Hepatic stellate cell (primary cell): Measurements from ENCODE around the gene GALT.

Experiments used
- DNase-seq: peaks from one replicate; pipeline ENCODE4 v3.0.0; 2011; ENCODE audit warnings: low spot score

GALT gene

DNA sequence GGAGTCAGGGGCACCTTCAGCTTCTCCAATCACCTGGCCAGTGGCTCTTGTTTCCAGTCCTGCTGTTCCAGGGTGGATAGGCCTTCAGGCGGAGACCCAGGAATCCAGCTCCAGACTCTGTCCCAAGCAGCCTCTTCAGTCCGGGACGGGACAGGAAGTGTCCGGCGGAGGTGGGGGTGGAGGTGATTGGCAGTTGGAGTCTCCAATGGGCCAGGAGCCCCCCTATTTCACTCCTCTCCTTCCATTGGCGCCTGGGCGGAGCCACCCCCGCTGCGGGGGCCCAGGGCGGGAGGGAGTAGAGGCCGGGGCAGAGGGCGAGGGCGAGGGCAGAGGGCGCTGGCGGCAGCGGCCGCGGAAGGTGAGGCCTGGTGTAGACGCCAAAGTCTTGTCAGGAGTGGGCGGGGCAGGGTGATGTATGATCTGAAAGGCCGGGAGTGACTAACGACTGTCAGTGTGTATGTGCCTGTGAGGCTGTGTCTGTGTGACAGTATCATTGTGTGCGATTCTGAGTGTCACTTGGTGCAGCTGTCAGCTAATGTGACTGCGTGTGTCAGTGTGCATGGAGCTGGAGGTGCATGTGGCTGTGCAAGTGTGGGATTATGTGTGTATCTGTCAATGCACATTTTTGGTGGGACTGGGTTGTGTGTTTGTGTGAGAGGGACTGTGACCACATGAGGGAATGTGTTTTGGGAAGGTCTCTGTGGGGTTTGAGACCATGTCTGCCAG lies 5.6 kb downstream of the GALT start, which contains the start of gene IL11RA:
Gene IL11RA, plus strand, starts transcription at position 310 of the 726 bp plus-strand sequence. CDS start 3,033 bp downstream, outside the sequence.
- peak; percentile 98 for DNase-seq

- no peak for DNase-seq
Observed at GRCh38 chr9:34652602-34653000, 6.1 kb downstream of the GALT start.

DNA sequence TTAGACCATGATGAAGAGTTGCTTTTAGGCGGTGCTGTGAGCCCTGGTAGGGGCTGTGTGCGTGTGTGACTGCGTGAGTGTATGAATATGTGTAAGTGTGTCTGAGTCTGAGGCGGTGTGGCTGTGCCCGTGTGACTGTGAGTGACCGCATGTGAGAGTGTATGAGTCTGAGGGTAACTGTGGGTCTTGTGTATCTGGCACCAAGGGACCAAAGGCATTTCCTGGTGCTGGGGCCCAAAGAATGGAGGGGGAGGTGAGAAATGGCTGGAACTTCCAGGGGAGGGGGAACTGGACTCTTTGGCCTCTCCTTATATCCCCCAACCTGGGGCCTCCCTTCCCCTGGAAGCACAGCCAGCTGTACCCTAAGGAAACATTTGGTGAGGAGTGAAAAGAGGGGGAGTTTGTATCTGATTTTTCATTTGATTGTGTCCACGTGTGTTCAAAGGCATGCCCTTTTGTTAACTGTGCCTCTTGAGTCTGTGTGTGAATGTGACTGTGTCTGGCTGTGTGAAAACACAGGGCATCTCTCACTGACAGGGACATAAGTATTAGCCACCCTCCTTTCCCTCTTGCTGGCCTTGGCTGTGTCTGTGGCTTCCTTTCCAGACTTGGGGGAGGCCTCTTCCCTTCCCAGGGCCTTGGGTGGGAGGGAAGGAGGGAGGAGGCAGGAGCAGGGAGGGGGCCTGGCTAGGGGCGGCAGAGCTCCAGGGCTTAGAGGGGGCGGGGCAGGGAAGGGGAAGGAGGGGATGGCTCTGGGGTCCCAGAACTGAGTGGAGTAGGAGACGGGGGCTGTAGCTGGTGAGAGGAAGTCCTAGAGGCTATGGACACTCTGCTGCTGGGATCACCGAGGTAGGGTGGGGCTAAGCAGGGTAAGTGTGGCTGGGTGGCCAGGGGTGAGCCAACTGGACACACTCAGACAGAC lies 6.9 kb downstream of the GALT start:
- no peak for DNase-seq

- DNase-seq: no peak
Observed at GRCh38 chr9:34654323-34655051, 8.0 kb downstream of the GALT start.

- DNase-seq: no peak
Observed at GRCh38 chr9:34655394-34655793, 8.9 kb downstream of the GALT start.

- no peak for DNase-seq
Observed at GRCh38 chr9:34656992-34657391, 10.5 kb downstream of the GALT start.

DNA sequence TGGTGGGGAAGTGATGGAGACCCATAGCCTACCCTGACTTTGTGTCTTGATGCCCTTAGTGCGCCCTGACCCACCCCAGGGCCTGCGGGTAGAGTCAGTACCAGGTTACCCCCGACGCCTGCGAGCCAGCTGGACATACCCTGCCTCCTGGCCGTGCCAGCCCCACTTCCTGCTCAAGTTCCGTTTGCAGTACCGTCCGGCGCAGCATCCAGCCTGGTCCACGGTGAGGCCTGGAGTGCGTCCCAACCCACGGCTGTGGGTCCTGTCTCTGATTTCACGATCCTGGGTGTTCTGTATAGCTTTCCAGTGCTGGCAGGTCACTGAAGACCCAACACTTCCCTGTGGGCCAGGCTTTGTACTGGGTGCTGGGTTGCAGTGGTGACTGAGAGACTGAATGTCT lies 12.0 kb downstream of the GALT start:
- no peak for DNase-seq

DNA sequence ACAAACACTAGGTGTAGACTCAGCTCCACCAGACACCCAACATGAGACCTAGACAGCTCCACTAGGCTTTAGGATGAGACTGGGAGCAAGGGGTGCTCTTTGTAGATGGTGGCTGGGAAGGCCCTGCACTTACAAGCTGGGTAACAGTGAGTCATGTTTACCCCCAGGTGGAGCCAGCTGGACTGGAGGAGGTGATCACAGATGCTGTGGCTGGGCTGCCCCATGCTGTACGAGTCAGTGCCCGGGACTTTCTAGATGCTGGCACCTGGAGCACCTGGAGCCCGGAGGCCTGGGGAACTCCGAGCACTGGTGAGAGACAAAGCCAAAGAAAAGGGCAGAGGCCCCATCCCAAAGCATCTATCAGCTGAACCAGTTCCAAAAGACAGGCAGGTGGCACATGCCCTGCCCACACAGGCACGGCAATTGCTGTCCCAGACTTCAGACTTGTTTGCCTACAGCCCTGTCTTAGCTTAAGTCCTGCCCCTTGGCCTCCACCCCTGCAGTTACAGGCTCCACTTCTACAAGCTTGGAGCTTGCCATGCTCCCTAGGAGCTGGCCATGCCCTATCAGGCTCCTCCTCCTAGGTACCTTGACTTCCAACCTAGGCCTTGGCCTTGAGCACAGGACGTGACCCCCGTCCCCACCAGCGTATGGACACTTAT lies 13.2 kb downstream of the GALT start:
- DNase-seq: no peak

DNA sequence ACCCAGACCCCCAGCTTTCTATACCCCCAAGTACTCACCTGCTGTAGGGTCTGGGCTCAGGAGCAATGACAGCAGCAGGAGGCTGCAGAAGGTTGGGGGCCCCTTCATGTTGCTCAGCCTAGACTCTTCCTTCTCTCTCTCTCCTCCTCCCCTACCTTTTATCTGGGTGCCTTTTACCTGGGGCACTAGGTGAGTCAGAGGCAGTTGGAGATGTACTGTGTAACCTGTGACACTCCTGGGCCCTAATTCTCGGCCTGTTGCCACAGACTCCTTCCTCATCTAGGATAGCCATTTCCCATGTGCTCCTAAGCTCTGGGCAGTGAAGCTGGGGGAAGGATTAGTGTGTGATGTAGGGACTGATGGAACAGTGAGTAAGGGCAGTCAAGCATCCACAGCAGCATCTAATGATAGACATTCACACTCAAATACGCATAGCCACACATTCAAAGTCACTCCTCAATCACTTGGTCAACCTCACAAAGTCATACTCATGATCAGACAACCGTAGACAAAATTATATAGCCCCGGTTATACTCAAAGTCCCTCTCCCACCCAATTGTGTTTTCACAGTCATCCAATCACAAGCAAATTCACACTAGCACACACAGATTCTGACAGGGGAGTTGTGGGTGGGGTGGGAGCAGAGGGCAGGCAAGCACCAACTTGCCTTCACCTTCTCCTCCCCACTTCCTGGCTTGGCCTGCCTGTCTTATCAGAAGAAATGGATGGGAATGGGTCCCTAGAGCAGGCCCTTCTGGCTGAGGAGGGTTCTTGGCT lies 16.2 kb downstream of the GALT start, which contains the start of gene CCL27:
Gene CCL27, minus strand, starts transcription at position 132 of the 777 bp plus-strand sequence. Its CDS starts 24 bp downstream, at position 108.
- DNase-seq: no peak

DNA sequence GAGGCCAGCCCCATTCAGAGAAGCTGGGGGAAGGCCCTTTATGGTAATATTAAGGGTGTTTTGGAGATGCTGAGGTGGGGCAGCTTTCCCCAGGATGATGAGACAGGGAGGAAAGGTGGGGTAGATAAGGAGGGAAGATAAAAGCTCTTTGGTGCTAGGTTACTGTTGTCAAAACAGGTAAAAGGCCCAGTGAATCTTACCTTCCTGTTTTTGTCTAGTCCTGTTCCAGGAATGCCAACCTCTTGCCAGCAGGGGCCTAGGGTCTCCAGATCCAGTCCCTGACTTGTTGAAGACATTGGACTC lies 16.8 kb downstream of the GALT start:
- DNase-seq: no peak

- peak; percentile 81 for DNase-seq
Observed at GRCh38 chr9:34664281-34665066, 18.0 kb downstream of the GALT start.

GRCh38 chr9:34665067-34665380 lies 18.5 kb downstream of the GALT start:
- DNase-seq: no peak

- peak; percentile 97 for DNase-seq
Observed at GRCh38 chr9:34665381-34666250, 19.1 kb downstream of the GALT start.

- DNase-seq: no peak
Observed at GRCh38 chr9:34669809-34670562, 23.5 kb downstream of the GALT start.

DNA sequence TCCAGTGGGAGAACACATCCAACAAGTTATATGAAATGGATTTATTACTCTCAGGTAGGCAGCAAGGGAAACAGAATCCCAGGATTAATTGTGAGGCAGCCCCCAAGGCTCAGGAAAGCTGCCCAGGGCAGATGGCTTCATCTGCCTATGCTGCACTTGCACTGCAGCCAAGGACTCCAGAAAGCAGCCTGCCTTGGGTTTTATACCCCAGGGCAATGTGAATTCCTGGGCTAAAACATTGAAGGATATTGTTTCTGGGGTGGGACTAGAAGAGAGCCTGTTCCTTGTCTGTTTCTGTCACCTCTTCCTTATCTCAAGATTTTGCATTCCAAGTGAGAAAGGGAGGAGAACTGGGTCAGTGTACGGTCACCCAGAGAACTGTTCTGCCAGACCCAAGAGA lies 24.8 kb downstream of the GALT start:
- DNase-seq: no peak

GRCh38 chr9:34674440-34674839 lies 28.0 kb downstream of the GALT start:
- DNase-seq: no peak

GRCh38 chr9:34675048-34675714 lies 28.7 kb downstream of the GALT start:
- peak; percentile 67 for DNase-seq

DNA sequence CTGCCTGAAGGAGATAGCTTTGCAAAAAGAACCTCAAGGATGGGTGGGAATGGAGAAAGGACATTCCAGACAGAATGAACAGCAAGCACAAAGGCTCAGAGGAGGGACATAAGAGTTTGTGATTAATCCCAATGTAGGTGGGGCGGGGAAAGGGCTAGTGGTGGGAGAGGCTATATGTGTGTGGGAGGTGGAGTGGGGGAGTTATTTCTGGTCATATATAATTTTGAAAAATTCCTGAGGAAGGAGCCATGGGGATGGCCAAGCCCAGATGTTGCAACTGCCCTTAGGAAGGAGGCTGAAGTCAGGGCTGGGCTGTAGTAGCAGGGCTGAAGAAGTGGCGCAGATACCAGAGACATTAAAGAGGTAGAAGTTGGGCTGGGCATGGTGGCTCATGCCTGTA lies 29.4 kb downstream of the GALT start:
- no peak for DNase-seq
